ENCODE results near the gene PDIA5.
"Not testable (repeated sequence)": the region's sequence is repeated elsewhere in the genome, so short reads cannot be mapped to it uniquely, and the experiment has no call there.

PDIA5 gene

DNA sequence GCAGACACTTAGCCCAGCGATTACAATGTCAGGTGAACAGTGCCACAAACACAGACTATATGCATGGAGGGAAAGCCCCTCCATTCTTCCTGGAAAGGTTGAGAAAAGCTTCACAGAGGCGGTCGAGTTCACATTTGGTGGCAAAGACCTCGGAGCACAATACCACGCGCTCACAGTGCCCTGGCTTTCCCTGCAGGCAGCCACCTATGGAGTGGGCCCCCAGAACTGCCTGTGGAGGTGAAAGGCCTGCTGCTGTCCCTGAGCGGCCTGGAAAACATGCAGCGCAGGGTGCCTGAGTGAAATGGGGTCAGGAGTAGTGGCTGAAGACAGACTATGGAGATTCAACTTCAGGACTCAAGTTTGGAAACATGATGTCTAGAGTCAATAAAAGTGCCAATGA, 26.9 kb downstream of the PDIA5 start:
- no peak for DNase-seq (ENCODE audit: low read depth in 2 of 2)

GRCh38 chr3:123094516-123095313, 27.9 kb downstream of the PDIA5 start:
- no peak for DNase-seq (ENCODE audit: low read depth in 2 of 2)

GRCh38 chr3:123096126-123096525, 29.3 kb downstream of the PDIA5 start:
- no peak for DNase-seq (ENCODE audit: low read depth in 2 of 2)

DNA sequence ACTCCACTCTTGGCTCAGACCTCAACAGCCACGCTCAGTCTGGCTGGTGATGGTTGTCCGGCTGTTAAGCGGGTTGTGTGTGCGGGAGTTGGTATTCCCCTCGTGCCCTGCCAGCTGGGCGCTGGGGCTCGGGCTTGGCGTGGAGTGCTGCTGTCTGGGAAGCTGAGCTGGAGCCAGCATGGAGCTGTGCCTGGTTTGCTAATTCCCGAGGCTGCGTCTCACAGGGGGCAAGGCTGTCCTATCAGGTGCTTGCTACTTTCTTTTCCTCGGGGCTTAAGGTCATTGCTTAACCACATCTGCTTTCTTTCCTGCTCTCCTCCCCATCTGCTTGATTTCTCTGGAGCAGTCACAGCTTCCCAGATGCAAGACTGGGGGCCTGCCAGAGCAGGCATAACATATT, 29.9 kb downstream of the PDIA5 start:
- no peak for DNase-seq (ENCODE audit: low read depth in 2 of 2)

DNA sequence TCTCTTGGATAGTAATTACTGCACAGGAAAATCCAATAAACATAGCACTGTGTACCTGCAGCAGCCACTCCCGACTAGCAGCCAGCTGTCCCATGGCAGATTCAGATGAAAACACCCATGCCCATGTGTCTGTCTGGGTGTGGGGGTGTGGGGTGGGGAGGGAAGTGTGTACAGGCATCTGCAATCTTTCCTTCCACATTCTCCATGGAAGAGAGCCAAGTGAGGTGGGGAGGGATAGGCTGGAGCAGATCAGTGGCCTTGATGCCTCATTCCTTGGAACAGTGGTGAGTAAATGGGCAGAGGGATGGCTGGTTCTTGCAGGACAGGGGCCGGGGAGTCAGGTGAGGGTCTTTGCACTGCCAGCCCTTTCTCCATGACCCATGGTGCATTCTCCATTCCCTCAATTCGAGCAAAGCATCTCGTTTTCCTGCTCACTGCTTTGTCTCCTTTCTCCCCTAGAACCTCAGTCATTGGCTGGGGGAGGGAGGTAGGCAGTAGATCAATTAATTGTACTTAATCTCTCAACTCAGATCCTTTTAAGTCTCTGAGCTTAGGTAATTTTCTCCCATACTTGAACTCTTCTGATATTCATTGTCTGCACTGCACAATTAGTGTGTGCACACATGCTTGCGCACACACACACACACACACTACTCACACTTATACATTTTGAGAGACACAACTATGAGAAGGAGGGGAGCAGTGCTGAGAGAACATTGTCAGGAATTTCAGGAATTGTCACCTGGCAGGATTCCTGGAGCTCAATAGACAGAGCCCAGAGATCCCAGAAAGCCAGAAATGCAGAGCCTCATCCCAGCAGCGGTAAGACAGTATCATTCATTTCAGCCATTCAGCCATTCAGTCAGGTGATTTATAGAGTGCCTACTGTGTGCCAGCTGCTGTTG, 31.9 kb downstream of the PDIA5 start:
- no peak for DNase-seq (ENCODE audit: low read depth in 2 of 2)

- no peak for DNase-seq (ENCODE audit: low read depth in 2 of 2)
Measured at GRCh38 chr3:123099331-123100192, 32.7 kb downstream of the PDIA5 start.

- no peak for DNase-seq (ENCODE audit: low read depth in 2 of 2)
Measured at GRCh38 chr3:123100193-123100776, 33.5 kb downstream of the PDIA5 start.

DNA sequence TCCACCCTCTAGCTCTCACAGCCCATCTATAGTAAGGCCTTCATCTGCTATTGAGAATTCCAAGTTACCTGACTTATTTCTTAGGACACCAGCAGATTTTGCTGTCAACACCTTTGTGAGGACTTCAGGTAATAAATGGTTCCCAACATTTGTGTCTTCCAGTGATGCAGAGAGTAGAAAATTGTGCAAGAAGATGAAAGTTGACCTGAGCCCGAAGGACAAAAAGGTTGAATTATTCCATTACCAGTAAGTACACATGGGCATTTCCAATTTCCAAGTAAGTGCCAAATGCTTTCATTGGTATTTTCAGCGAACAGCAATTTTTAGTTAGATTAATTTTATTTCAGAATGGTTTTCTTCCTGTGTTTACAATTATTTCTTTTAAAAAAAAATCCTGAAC, 35.4 kb downstream of the PDIA5 start:
- no peak for DNase-seq (ENCODE audit: low read depth in 2 of 2)

DNA sequence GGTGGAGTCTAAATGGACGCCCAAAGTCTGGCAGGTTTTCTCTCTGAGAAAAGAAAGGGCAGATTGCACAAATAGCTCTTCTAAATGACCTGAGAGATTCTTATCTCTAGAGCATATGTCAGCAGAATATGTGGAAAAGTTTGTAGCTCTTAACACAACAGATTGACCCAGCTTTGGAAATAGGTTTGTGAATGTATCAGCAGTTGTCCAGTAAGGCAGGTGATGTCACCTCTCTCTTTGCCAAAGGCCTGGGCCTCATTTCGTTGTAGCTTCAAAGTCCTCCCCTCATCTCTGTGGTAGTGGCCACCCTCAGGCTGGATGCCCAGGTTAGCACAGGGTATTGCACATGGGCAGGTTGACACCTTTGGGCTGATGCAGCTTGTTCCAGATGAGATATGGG, 36.0 kb downstream of the PDIA5 start:
- DNase-seq (ENCODE audit: low read depth in 2 of 2) = no peak

- no peak for DNase-seq (ENCODE audit: low read depth in 2 of 2)
Measured at GRCh38 chr3:123104550-123104949, 37.7 kb downstream of the PDIA5 start.

GRCh38 chr3:123105201-123106189, 38.7 kb downstream of the PDIA5 start:
- no peak for DNase-seq (ENCODE audit: low read depth in 2 of 2)

DNA sequence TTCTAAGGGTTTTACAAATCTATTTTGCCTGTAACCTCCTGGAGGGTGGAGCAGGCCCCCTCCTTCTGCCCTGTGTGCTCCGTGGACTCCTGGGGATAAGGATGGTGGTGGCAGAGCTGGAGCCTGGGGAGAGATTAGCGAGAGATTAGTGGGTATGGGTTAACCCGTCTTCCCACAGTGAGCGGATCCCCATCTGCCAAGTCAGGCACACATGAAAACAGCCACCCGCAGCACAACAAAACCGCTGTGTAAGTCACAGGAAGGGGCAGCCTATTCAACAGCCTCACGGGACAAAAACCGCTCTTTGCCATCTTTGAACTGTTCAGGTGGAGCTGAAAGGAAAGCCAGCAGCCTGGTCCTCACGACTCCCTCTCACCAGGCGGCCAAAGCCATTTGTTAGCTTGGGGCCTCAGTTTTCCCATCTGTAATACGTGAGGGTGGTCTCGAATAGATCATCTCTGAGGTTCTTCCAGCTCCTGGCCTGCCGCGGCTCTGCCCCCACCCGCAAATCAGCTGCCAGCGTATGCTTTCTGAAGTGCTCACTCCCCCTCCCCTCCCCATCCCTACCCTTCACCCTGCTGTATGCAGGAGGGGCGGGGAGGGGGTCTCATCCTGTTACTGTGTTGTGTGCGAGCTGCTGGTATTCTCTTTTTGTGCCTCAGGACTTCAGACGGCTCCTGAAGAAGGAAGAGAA, 43.6 kb downstream of the PDIA5 start:
- no peak for DNase-seq (ENCODE audit: low read depth in 2 of 2)

GRCh38 chr3:123110976-123111615, 44.3 kb downstream of the PDIA5 start:
- DNase-seq (ENCODE audit: low read depth in 2 of 2) = no peak

- DNase-seq (ENCODE audit: low read depth in 2 of 2) = no peak
Measured at GRCh38 chr3:123111640-123112039, 44.8 kb downstream of the PDIA5 start.

DNA sequence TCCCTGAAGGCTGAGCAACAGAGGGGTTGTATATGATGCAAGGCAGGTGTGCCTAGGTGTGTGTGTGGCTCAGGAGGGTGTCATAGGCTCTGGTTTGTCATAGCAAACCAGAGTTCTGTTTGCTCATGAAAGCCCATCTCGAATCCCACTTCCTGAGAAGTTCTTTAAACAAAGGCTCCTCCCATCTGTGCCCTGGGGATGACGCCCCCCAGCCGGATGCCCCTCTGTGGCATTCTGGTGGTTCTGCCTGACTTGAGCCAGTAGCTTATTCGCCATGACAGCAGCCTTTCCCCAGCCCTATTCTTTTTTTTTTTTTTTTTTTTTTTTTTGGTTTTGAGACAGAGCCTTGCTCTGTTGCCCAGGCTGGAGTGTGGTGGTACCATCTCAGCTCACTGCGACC, 45.4 kb downstream of the PDIA5 start:
- no peak for DNase-seq (ENCODE audit: low read depth in 2 of 2)

DNA sequence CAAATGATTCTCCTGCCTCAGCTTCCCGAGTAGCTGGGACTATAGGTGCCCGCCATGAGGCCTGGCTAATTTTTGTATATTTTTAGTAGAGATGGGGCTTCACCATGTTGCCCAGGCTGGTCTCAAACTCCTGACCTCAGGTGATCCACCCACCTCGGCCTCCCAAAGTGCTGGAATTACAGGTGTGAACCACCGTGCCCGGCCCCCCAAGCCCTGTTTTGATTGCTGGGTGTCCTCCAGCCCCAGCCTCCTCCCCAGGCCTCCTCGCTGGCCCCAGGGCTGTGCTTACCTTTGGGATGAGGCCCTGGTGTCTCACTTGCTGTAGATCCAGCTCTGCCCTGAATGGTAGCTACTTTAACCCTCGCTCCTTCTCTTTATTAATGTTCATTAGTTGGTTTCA, 45.8 kb downstream of the PDIA5 start:
- DNase-seq (ENCODE audit: low read depth in 2 of 2) = not testable (repeated sequence)

GRCh38 chr3:123113889-123114450, 47.1 kb downstream of the PDIA5 start:
- DNase-seq (ENCODE audit: low read depth in 2 of 2) = no peak

- no peak for DNase-seq (ENCODE audit: low read depth in 2 of 2)
Measured at GRCh38 chr3:123116116-123116515, 49.3 kb downstream of the PDIA5 start.

- DNase-seq (ENCODE audit: low read depth in 2 of 2) = no peak
Measured at GRCh38 chr3:123119388-123119787, 52.6 kb downstream of the PDIA5 start.
